ENCODE results near the gene KDM6A. TPM values are rescaled to one million over a fixed set of nuclear protein-coding genes. Genes with fewer than 3 reads are reported as not detected.

KDM6A gene
- total and polyA plus RNA-seq, 2 donors = 20.9 to 36.5 TPM

- no peak for DNase-seq (ENCODE audit: low read depth in 6 of 9, low spot score in 9 of 9)
- Histone ChIP-seq H3K27me3 (ENCODE audit: control insufficient read depth in 2 of 2, insufficient read depth in 1 of 2, low read length in 1 of 2) (no peaks in the 10 kb centered on the region), H3K9me3 (ENCODE audit: control insufficient read depth in 2 of 2, insufficient read depth in 1 of 2, low read length in 1 of 2) (no peaks in the 10 kb centered on the region), H3K4me3 (ENCODE audit: low read length in 2 of 2) (no peak overlapping the region), H3K36me3 (ENCODE audit: control insufficient read depth in 2 of 2, insufficient read depth in 2 of 2, low read length in 1 of 2) (peaks cover 0 to 8% of the 10 kb centered on the region in 2 donors), H3K4me1 (ENCODE audit: control insufficient read depth in 2 of 2, insufficient read depth in 2 of 2, low read length in 2 of 2) (no peaks in the 10 kb centered on the region), H3K27ac (ENCODE audit: low read depth in 1 of 2, low read length in 1 of 2) (no peak overlapping the region)
- WGBS = 81% methylated on average over 1 of the region's 1 CpG
Measured at GRCh38 chrX:44958480-44958879, 85.5 kb downstream of the KDM6A start.

- H3K4me3 ChIP-seq (ENCODE audit: low read length in 2 of 2) = no peak overlapping the region
- DNase-seq (ENCODE audit: low read depth in 6 of 9, low spot score in 9 of 9) = no peak
- peaks cover 0 to 21% of the 10 kb centered on the region in 2 donors for H3K36me3 ChIP-seq (ENCODE audit: control insufficient read depth in 2 of 2, insufficient read depth in 2 of 2, low read length in 1 of 2)
- H3K27me3 ChIP-seq (ENCODE audit: control insufficient read depth in 2 of 2, insufficient read depth in 1 of 2, low read length in 1 of 2) = no peaks in the 10 kb centered on the region
- H3K9me3 ChIP-seq (ENCODE audit: control insufficient read depth in 2 of 2, insufficient read depth in 1 of 2, low read length in 1 of 2) = no peaks in the 10 kb centered on the region
- 97% methylated on average over 6 of the region's 6 CpGs for WGBS
- no peak overlapping the region for H3K27ac ChIP-seq (ENCODE audit: low read depth in 1 of 2, low read length in 1 of 2)
- no peaks in the 10 kb centered on the region for H3K4me1 ChIP-seq (ENCODE audit: control insufficient read depth in 2 of 2, insufficient read depth in 2 of 2, low read length in 2 of 2)
Measured at GRCh38 chrX:44961817-44962607, 89.0 kb downstream of the KDM6A start.

GRCh38 chrX:44962944-44963343 is 90.0 kb downstream of the KDM6A start:
- WGBS = 98% methylated on average over 5 of the region's 5 CpGs
- no peak for DNase-seq (ENCODE audit: low read depth in 6 of 9, low spot score in 9 of 9)
- no peaks in the 10 kb centered on the region for H3K4me1 ChIP-seq (ENCODE audit: control insufficient read depth in 2 of 2, insufficient read depth in 2 of 2, low read length in 2 of 2)
- H3K9me3 ChIP-seq (ENCODE audit: control insufficient read depth in 2 of 2, insufficient read depth in 1 of 2, low read length in 1 of 2) = no peaks in the 10 kb centered on the region
- H3K27ac ChIP-seq (ENCODE audit: low read depth in 1 of 2, low read length in 1 of 2) = no peak overlapping the region
- H3K27me3 ChIP-seq (ENCODE audit: control insufficient read depth in 2 of 2, insufficient read depth in 1 of 2, low read length in 1 of 2) = no peaks in the 10 kb centered on the region
- no peak overlapping the region for H3K4me3 ChIP-seq (ENCODE audit: low read length in 2 of 2)
- H3K36me3 ChIP-seq (ENCODE audit: control insufficient read depth in 2 of 2, insufficient read depth in 2 of 2, low read length in 1 of 2) = peaks cover 0 to 21% of the 10 kb centered on the region in 2 donors

GRCh38 chrX:44967221-44967620 is 94.2 kb downstream of the KDM6A start:
- H3K36me3 ChIP-seq (ENCODE audit: control insufficient read depth in 2 of 2, insufficient read depth in 2 of 2, low read length in 1 of 2) = peaks cover 0 to 21% of the 10 kb centered on the region in 2 donors
- no peak overlapping the region for H3K4me3 ChIP-seq (ENCODE audit: low read length in 2 of 2)
- H3K4me1 ChIP-seq (ENCODE audit: control insufficient read depth in 2 of 2, insufficient read depth in 2 of 2, low read length in 2 of 2) = no peaks in the 10 kb centered on the region
- no peak for DNase-seq (ENCODE audit: low read depth in 6 of 9, low spot score in 9 of 9)
- no peak overlapping the region for H3K27ac ChIP-seq (ENCODE audit: low read depth in 1 of 2, low read length in 1 of 2)
- no peaks in the 10 kb centered on the region for H3K9me3 ChIP-seq (ENCODE audit: control insufficient read depth in 2 of 2, insufficient read depth in 1 of 2, low read length in 1 of 2)
- WGBS = 100% methylated on average over 1 of the region's 1 CpG
- H3K27me3 ChIP-seq (ENCODE audit: control insufficient read depth in 2 of 2, insufficient read depth in 1 of 2, low read length in 1 of 2) = no peaks in the 10 kb centered on the region

GRCh38 chrX:44970709-44971108 is 97.7 kb downstream of the KDM6A start:
- peaks cover 0 to 3% of the 10 kb centered on the region in 2 donors for H3K9me3 ChIP-seq (ENCODE audit: control insufficient read depth in 2 of 2, insufficient read depth in 1 of 2, low read length in 1 of 2)

GRCh38 chrX:44971674-44972073 is 98.7 kb downstream of the KDM6A start:
- no peaks in the 10 kb centered on the region for H3K27me3 ChIP-seq (ENCODE audit: control insufficient read depth in 2 of 2, insufficient read depth in 1 of 2, low read length in 1 of 2)
- no peak overlapping the region for H3K27ac ChIP-seq (ENCODE audit: low read depth in 1 of 2, low read length in 1 of 2)
- 95% methylated on average over 8 of the region's 8 CpGs for WGBS
- DNase-seq (ENCODE audit: low read depth in 6 of 9, low spot score in 9 of 9) = no peak
- H3K4me1 ChIP-seq (ENCODE audit: control insufficient read depth in 2 of 2, insufficient read depth in 2 of 2, low read length in 2 of 2) = no peaks in the 10 kb centered on the region
- no peak overlapping the region for H3K4me3 ChIP-seq (ENCODE audit: low read length in 2 of 2)
- H3K36me3 ChIP-seq (ENCODE audit: control insufficient read depth in 2 of 2, insufficient read depth in 2 of 2, low read length in 1 of 2) = peaks cover 5 to 6% of the 10 kb centered on the region in 2 donors
- H3K9me3 ChIP-seq (ENCODE audit: control insufficient read depth in 2 of 2, insufficient read depth in 1 of 2, low read length in 1 of 2) = peaks cover 0 to 6% of the 10 kb centered on the region in 2 donors

More at GRCh38 chrX:44970709-44971108, 97.7 kb downstream of the KDM6A start:
- no peaks in the 10 kb centered on the region for H3K27me3 ChIP-seq (ENCODE audit: control insufficient read depth in 2 of 2, insufficient read depth in 1 of 2, low read length in 1 of 2)
- DNase-seq (ENCODE audit: low read depth in 6 of 9, low spot score in 9 of 9) = no peak
- H3K27ac ChIP-seq (ENCODE audit: low read depth in 1 of 2, low read length in 1 of 2) = no peak overlapping the region
- H3K36me3 ChIP-seq (ENCODE audit: control insufficient read depth in 2 of 2, insufficient read depth in 2 of 2, low read length in 1 of 2) = peaks cover 2% of the 10 kb centered on the region in 2 donors
- WGBS = 93% methylated on average over 3 of the region's 3 CpGs
- no peak overlapping the region for H3K4me3 ChIP-seq (ENCODE audit: low read length in 2 of 2)
- no peaks in the 10 kb centered on the region for H3K4me1 ChIP-seq (ENCODE audit: control insufficient read depth in 2 of 2, insufficient read depth in 2 of 2, low read length in 2 of 2)

- peaks cover 5 to 6% of the 10 kb centered on the region in 2 donors for H3K36me3 ChIP-seq (ENCODE audit: control insufficient read depth in 2 of 2, insufficient read depth in 2 of 2, low read length in 1 of 2)
- 99% methylated on average over 2 of the region's 2 CpGs for WGBS
- no peak overlapping the region for H3K27ac ChIP-seq (ENCODE audit: low read depth in 1 of 2, low read length in 1 of 2)
Measured at GRCh38 chrX:44972132-44972531, 99.1 kb downstream of the KDM6A start.

GRCh38 chrX:44973420-44973932 is 100.5 kb downstream of the KDM6A start:
- Histone ChIP-seq H3K36me3 (ENCODE audit: control insufficient read depth in 2 of 2, insufficient read depth in 2 of 2, low read length in 1 of 2) (peaks cover 5 to 6% of the 10 kb centered on the region in 2 donors), H3K9me3 (ENCODE audit: control insufficient read depth in 2 of 2, insufficient read depth in 1 of 2, low read length in 1 of 2) (peaks cover 0 to 6% of the 10 kb centered on the region in 2 donors)
- 99% methylated on average over 5 of the region's 5 CpGs for WGBS

More at GRCh38 chrX:44972132-44972531, 99.1 kb downstream of the KDM6A start:
- Histone ChIP-seq H3K4me3 (ENCODE audit: low read length in 2 of 2) (no peak overlapping the region), H3K27me3 (ENCODE audit: control insufficient read depth in 2 of 2, insufficient read depth in 1 of 2, low read length in 1 of 2) (no peaks in the 10 kb centered on the region), H3K4me1 (ENCODE audit: control insufficient read depth in 2 of 2, insufficient read depth in 2 of 2, low read length in 2 of 2) (no peaks in the 10 kb centered on the region), H3K9me3 (ENCODE audit: control insufficient read depth in 2 of 2, insufficient read depth in 1 of 2, low read length in 1 of 2) (peaks cover 0 to 6% of the 10 kb centered on the region in 2 donors)
- no peak for DNase-seq (ENCODE audit: low read depth in 6 of 9, low spot score in 9 of 9)

GRCh38 chrX:44974451-44974850 is 101.5 kb downstream of the KDM6A start:
- H3K4me3 ChIP-seq (ENCODE audit: low read length in 2 of 2) = no peak overlapping the region
- H3K27ac ChIP-seq (ENCODE audit: low read depth in 1 of 2, low read length in 1 of 2) = no peak overlapping the region
- no peak for DNase-seq (ENCODE audit: low read depth in 6 of 9, low spot score in 9 of 9)
- H3K9me3 ChIP-seq (ENCODE audit: control insufficient read depth in 2 of 2, insufficient read depth in 1 of 2, low read length in 1 of 2) = peaks cover 0 to 6% of the 10 kb centered on the region in 2 donors
- H3K27me3 ChIP-seq (ENCODE audit: control insufficient read depth in 2 of 2, insufficient read depth in 1 of 2, low read length in 1 of 2) = no peaks in the 10 kb centered on the region
- WGBS = 97% methylated on average over 2 of the region's 2 CpGs
- H3K4me1 ChIP-seq (ENCODE audit: control insufficient read depth in 2 of 2, insufficient read depth in 2 of 2, low read length in 2 of 2) = no peaks in the 10 kb centered on the region
- H3K36me3 ChIP-seq (ENCODE audit: control insufficient read depth in 2 of 2, insufficient read depth in 2 of 2, low read length in 1 of 2) = peaks cover 5 to 6% of the 10 kb centered on the region in 2 donors

More at GRCh38 chrX:44973420-44973932, 100.5 kb downstream of the KDM6A start:
- Histone ChIP-seq H3K27me3 (ENCODE audit: control insufficient read depth in 2 of 2, insufficient read depth in 1 of 2, low read length in 1 of 2) (no peaks in the 10 kb centered on the region), H3K4me3 (ENCODE audit: low read length in 2 of 2) (no peak overlapping the region), H3K27ac (ENCODE audit: low read depth in 1 of 2, low read length in 1 of 2) (no peak overlapping the region), H3K4me1 (ENCODE audit: control insufficient read depth in 2 of 2, insufficient read depth in 2 of 2, low read length in 2 of 2) (no peaks in the 10 kb centered on the region)
- DNase-seq (ENCODE audit: low read depth in 6 of 9, low spot score in 9 of 9) = no peak
